GM21526 (cell line): ENCODE data around the gene DNAJB7.
A peak's percentile ranks its signal among the peaks of the same experiment; 100 is the strongest.
"Not testable (repeated sequence)": the region's sequence is repeated elsewhere in the genome, so short reads cannot be mapped to it uniquely, and the experiment has no call there.

Experiments used
- ATAC-seq: cut with Tn5 transposase; IDR thresholded peaks from one replicate; pipeline ENCODE4 v1.9.1; 2021; ENCODE audit warnings: moderate library complexity; ENCODE audit not compliant: unreplicated experiment, low FRiP score

The DNAJB7 gene

DNA sequence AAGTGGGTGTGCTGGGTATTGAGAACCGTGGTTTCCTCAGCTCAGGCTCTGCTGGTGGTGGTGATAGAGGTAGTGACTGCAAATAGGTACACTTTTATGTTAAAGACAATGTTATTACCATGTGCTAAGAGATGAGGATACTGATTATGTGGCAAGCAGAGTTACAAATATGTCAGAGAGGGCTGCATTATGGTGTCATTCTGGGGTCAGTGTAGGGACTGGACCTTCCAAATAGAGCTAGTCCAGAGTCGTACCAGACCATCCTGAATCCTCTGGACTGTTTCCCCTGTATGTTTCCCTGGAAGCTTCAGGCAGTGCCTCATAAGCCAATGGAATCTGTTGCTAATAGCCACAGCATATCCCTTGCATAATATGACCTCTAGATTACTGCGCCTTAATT lies at the start of gene DNAJB7:
TSS of gene DNAJB7 (minus strand) at position 101 of the 400 bp plus-strand sequence. CDS start 119 bp downstream, outside the sequence.
- ATAC-seq: no peak

DNA sequence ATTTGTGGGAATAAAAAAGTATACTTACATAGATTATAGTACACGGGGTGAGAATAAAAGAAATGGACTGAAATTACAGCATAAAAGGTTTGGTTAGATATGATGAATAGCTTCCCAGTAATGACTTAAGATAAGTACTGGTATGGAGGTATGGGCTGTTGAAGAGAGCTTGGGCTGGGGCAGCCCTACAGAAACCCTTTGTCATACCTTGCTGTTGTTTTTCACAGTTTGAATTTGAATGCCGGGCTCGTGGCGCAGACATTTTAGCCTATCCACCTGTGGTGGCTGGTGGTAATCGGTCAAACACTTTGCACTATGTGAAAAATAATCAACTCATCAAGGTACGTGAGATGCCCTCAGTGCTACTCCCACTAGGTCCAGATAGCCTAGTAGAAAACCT lies 47.0 kb upstream of the DNAJB7 start:
- ATAC-seq: no peak

DNA sequence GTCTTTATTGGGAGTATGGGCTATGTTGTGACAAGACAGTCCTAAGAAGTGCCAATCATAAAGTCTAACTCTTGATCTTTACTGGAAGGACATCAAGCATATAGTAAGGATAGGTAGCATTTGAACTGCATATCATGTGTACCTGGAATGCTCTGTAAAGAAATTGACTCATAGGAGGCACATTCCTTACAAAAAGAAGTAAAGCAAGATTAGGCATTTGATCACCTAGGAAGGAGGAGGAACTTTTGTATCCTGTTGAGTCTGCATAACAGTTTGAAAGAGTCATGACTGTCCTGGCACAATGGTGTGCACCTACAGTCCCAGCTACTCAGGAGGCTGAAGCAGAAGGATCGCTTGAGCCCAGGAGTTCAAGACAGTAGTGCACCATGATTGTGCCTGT lies 42.2 kb upstream of the DNAJB7 start:
- ATAC-seq: no peak

- no peak for ATAC-seq
Measured at GRCh38 chr22:40898850-40899357, 37.0 kb upstream of the DNAJB7 start.

- no peak for ATAC-seq
Measured at GRCh38 chr22:40894417-40894816, 32.5 kb upstream of the DNAJB7 start.

DNA sequence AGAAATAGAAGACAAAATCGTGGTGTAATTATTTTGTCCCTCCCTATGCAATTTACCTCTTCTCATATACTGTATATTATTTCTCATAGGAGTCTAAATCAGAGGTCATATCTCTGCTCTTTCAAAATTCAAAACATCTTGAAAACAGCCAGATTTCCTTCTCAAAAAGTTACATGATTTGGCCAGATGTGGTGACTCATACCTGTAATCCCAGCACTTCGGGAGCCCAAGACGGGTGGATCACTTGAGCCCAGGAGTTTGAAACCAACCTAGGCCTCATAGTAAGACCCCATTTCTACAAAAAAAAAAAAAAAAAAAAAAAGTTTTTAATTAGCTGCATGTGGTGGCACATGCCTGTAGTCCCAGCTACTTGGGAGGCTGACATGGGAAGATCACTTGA lies 29.0 kb upstream of the DNAJB7 start:
- no peak for ATAC-seq

DNA sequence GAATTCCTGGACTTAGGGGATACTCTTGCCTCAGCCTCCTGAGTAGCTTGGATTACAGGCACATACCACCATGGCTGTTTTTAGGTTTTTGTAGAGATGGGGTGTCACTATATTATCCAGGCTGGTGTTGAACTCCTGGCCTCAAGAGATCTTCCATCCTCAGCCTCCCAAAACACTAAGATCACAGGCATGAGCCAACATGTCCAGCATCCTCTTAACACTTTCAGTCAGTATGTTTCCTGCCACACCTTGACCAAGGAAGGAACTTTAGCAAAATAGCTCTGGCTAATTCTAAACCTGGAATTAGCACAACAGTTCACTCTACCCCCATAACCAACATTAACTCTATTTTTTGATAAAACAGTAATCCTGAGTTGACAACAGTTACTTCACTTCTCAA lies 27.2 kb upstream of the DNAJB7 start:
- no peak for ATAC-seq

- ATAC-seq: no peak
Measured at GRCh38 chr22:40878922-40879321, 17.0 kb upstream of the DNAJB7 start.

GRCh38 chr22:40877488-40877887 lies 15.6 kb upstream of the DNAJB7 start:
- ATAC-seq: no peak

DNA sequence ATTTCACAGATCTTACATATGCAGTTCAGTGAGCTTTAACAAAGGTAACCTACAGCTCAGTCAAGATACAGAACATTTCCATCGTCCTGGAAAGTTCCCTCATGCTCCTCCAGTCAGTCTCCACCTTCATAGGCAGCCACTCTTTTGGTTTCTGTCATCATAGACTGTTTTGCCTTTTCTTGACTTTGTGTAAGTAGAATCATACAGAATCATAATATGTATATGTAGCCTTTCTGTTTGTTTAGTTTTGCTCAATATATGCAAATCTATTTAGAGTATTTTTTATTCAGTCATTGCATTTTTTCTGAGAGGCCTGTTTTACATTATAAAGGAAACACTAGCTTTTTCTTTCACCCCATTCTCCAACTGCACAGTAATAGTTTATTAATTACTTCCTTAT lies 15.0 kb upstream of the DNAJB7 start:
- ATAC-seq: no peak

- no peak for ATAC-seq
Measured at GRCh38 chr22:40875111-40875510, 13.2 kb upstream of the DNAJB7 start.

DNA sequence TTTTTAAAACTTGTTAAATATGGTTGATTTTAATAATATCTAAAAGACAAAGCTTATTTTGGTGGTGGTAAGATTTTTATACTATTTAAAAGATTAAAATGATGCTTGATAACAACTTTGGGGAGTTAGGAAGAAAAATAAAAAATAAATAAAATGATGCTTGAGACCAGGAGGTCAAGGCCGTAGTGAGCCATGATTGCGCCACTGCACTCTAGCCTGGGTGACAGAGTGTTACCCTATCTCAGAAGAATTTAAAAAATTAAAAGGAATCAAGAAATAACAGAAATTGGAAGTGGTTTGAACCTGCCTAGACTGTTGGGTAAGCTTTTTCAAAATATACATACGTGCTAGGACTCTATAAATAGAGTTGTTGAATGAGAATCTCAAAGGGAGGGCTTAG lies 12.1 kb upstream of the DNAJB7 start:
- no peak for ATAC-seq

- not testable (repeated sequence) for ATAC-seq
Measured at GRCh38 chr22:40868379-40868778, 6.5 kb upstream of the DNAJB7 start.

- ATAC-seq: no peak
Measured at GRCh38 chr22:40867109-40867508, 5.2 kb upstream of the DNAJB7 start.

- ATAC-seq: no peak
Measured at GRCh38 chr22:40862537-40862936, 624 bp upstream of the DNAJB7 start.

GRCh38 chr22:40857309-40857855 lies 4.5 kb downstream of the DNAJB7 start:
- no peak for ATAC-seq

DNA sequence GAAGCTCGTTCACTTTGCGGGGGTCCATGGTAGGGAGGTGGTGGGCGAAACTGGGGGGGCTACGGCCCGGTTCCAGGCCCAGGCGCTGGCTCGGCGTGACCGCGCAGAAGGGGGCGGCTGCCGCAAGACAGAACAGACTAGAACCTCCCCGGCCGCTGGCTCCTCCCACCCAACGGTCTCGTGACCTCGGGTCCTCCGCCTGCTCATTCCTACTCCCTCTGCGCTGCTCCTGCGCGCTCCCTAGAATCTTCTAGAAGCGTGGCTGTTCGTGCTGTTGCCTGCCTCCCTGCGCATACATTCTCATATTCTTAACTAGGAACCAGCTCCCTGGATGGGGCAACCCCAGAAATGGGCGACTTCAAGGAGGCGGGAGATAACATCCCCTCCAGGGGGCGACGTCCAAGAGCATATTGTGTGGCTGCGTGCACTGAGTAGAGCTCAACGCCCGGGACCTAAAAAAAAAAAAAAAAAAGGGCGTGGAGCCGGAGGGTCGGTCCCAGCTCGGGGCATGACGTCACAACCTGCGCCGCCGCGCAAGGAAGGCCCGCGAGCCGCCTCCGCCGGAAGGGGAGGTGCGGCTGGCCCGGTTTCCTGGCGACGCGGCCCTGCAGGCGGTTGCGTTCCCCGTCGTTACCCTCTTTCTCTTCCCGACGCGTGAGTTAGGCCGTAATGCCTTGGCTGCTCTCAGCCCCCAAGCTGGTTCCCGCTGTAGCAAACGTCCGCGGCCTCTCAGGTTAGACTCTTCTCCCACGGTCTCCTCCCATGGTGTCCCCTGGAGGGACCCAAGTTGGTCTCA lies 5.2 kb downstream of the DNAJB7 start, which contains the start of the genes ST13 and XPNPEP3:
TSS of gene ST13 (minus strand) at position 127 of the 796 bp plus-strand sequence. CDS start at position 28, 99 bp downstream.
TSS of gene XPNPEP3 (plus strand) at position 636 of the 796 bp plus-strand sequence. CDS start at position 670, 34 bp downstream.
- peak; percentile 75 for ATAC-seq

- ATAC-seq: peak; percentile 22
Measured at GRCh38 chr22:40855979-40856512, 5.9 kb downstream of the DNAJB7 start.

- ATAC-seq: no peak
Measured at GRCh38 chr22:40855071-40855978, 6.6 kb downstream of the DNAJB7 start.

GRCh38 chr22:40853961-40854360 lies 8.0 kb downstream of the DNAJB7 start:
- ATAC-seq: no peak
